NCI-H146 treated with DMSO at 0.1 percent for 48 hours (cell line): ENCODE results near the gene GPN1.
"Not testable (repeated sequence)": the region's sequence is repeated elsewhere in the genome, so short reads cannot be mapped to it uniquely, and the experiment has no call there.

Source experiments
- DNase-seq: peaks from one replicate; lab custom pipeline; 2025; ENCODE audit not compliant: unreplicated experiment; lab: John Stamatoyannopoulos, UW

GPN1 gene

GRCh38 chr2:27628767-27629709 lies at the start of gene GPN1, which contains the start of gene CCDC121:
Gene GPN1 (plus strand): TSS chr2:27629050. CDS start chr2:27629059, 9 bp downstream.
Gene CCDC121 (minus strand): TSS chr2:27629012. CDS start chr2:27627799, 1,213 bp downstream.
- DNase-seq: peak; percentile 83

- DNase-seq: no peak
Measured at GRCh38 chr2:27581417-27582128, 47.3 kb upstream of the GPN1 start.

- no peak for DNase-seq
Measured at GRCh38 chr2:27582129-27582694, 46.6 kb upstream of the GPN1 start.

- DNase-seq: peak; percentile 91
Measured at GRCh38 chr2:27582695-27583389, 46.0 kb upstream of the GPN1 start, which contains the start of gene ZNF512. Gene ZNF512 (plus strand): TSS chr2:27583042. CDS start chr2:27583113, 71 bp downstream.

GRCh38 chr2:27583390-27583915 lies 45.4 kb upstream of the GPN1 start:
- no peak for DNase-seq

- DNase-seq: no peak
Measured at GRCh38 chr2:27584597-27584996, 44.3 kb upstream of the GPN1 start.

- DNase-seq: no peak
Measured at GRCh38 chr2:27587025-27587424, 41.8 kb upstream of the GPN1 start.

- DNase-seq: no peak
Measured at GRCh38 chr2:27588308-27588707, 40.5 kb upstream of the GPN1 start.

- no peak for DNase-seq
Measured at GRCh38 chr2:27591745-27592144, 37.1 kb upstream of the GPN1 start.

- no peak for DNase-seq
Measured at GRCh38 chr2:27593240-27593639, 35.6 kb upstream of the GPN1 start.

GRCh38 chr2:27594020-27594703 lies 34.7 kb upstream of the GPN1 start:
- DNase-seq: not testable (repeated sequence)

- not testable (repeated sequence) for DNase-seq
Measured at GRCh38 chr2:27595412-27595811, 33.4 kb upstream of the GPN1 start.

- no peak for DNase-seq
Measured at GRCh38 chr2:27596627-27597026, 32.2 kb upstream of the GPN1 start.

GRCh38 chr2:27606611-27607010 lies 22.2 kb upstream of the GPN1 start:
- no peak for DNase-seq

GRCh38 chr2:27613985-27614384 lies 14.9 kb upstream of the GPN1 start:
- DNase-seq: no peak

GRCh38 chr2:27615316-27615715 lies 13.5 kb upstream of the GPN1 start:
- DNase-seq: no peak

- no peak for DNase-seq
Measured at GRCh38 chr2:27621524-27621923, 7.3 kb upstream of the GPN1 start.

GRCh38 chr2:27622921-27623384 lies 5.9 kb upstream of the GPN1 start:
- no peak for DNase-seq

GRCh38 chr2:27624943-27625342 lies 3.9 kb upstream of the GPN1 start:
- DNase-seq: no peak

GRCh38 chr2:27626323-27626722 lies 2.5 kb upstream of the GPN1 start:
- not testable (repeated sequence) for DNase-seq
